Mesenteric fat pad (tissue), 1 donor: ENCODE measurements around the gene CPNE4. TPM values are rescaled to one million over a fixed set of nuclear protein-coding genes. Genes with fewer than 3 reads are reported as not detected.

Experiments used
- DNase-seq: peaks from one replicate; pipeline ENCODE4 v3.0.0-alpha.2; 2020; ENCODE audit warnings: low spot score
- total RNA-seq: library from RNA; stranded (reverse); fragmentation: NEBNext Ultra II Directional; extraction: Animal tissue kit (Norgen Biotek cat#: 25700); gene quantifications from one replicate; pipeline ENCODE4 v1.2.1, GENCODE V29; 2021
- donor health status: DM: yes; HTN: yes; CAD: no.

Gene CPNE4
- total RNA-seq, 1 donor from 2014 or later, result not detected

DNA sequence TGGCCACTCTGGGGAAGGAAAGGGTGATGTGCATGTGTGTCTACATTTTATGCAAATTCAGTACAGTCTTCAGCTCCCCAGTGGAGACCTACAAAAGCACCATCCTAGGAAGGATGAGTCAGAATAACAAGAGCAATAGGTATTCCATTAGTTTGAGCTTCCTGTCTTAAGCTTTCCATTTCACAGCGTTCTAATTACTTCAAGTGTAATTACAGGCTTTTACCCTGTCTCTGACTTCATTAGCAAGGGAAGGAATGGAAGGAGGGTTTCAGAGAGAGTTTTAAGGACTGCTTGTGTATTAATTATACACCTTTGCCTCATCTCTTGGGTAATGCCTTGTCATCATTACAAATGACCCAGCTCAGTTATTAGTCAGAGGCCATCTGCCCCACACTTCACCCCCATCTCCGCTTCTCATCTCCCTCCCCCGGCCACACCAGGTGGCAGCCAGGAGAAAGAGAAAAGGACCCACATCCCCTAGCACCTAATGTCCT lies 329.2 kb downstream of the CPNE4 start:
- DNase-seq, result no peak

DNA sequence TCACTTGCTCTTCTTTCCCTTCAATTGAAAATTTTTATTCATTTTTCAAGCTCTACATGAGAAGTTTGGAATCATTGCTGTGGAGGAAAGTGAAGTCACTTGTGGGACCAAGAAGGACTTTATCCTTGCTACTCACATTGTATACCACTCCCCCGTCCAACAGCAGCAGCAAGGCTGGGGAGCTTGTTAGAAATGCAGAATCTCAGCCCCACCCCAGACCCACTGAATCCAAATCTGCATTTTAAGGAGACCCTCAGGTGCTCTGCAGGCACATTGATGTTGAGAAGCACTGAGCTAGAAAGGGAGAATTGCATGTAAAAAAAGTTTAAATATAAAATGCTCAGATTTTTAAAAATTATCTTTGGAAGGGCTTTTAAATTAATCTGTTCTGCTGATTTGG lies 329.7 kb downstream of the CPNE4 start:
- no peak for DNase-seq

DNA sequence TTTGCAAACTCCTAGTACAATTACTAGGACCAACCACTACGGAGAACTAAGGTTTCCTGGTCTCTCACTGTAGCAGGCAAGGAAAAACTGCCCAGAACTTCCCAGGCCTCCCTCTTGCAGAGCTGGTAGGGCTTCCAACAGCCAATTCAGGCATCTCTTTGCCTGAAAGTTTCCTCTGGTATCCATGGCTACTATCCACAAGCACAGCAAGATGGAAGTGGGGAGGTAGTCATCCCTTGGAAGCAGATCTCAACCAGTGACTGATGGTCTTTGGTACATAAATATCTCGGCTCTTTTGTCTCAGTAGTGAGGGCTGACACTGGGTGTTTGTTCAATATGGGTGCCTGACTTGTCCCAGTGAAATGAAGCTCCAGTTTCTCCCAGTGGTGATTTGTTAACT lies 330.7 kb downstream of the CPNE4 start:
- no peak for DNase-seq

DNA sequence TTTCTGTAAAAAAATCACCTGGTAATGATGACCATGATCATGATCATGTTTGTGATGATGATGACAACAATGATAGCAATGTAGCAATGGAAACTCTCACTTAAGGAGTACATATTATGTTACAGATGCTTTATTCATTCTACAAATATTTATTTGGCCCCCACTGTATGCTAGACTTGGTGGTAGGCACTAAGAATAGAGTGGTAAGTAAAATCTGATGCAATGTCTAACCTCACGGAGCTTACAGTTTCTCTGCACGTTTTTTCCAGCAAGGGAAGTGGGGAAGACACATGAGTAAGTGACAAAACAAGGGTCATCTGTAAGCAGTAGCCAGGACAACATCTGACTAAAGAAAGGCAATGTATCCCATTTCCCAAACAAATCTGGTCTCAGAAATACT lies 332.7 kb downstream of the CPNE4 start:
- DNase-seq, result no peak

DNA sequence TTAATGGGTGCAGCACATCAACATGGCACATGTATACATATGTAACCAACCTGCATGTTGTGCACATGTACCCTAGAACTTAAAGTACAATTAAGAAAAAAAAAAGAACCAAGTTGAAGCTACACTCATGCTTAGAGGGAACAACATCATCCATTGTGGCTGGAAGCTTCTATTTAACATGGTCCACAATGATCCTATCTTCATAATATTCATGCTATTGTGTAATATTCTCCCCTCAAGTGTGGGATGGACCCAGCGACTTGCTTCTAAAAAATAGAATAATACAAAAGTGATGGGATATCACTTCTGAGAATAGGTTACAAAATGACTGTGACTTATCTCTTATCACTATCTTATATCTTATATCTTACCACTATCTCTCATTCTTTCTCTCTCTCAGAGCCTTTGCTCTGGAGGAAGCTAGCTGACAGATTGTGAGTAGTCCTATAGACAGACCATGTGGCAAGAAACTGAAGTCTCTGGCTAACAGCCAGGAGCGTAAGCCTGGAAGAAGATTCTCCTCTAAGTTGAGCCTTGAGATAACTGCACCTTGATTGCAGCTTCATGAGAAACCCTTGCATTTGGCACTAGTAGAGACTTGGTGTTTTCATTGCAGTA lies 333.6 kb downstream of the CPNE4 start:
- DNase-seq, result no peak

DNA sequence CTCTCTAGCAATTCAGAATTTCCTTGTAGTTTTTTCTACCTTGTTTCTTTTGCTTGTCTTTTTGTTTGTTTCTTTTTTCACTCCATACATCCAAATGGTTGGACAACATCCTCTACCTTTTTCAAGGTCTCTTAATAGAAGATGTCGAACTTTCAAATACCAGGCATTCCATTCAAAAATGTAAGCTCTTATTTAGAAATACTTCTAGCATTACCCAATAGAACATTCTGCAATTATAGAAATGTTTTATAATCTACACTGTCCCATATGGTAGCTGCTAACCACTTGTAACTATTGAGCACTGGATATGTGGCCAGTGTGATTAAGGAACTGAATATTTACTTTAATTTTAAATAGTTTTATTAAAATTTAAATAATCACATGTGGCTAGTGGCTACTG lies 335.8 kb downstream of the CPNE4 start:
- no peak for DNase-seq

DNA sequence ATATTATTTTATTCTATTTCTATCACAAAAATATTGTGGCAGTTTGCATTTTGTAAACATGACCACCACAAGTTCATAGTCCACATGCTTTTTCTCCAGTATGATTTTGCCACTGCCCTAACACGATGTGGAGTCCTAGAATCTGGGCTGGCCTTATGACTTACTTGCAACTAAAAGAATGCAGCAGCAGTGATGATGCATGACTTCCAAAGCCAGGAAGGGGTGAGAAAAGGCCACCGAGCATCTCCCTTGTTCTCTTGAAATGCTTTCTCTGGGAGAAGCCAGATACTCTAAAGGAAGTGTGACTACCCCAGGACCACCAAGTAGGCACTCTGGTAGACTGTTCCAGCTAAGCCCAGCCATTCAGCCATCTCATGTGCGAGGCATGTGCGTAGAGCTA lies 340.4 kb downstream of the CPNE4 start:
- no peak for DNase-seq

DNA sequence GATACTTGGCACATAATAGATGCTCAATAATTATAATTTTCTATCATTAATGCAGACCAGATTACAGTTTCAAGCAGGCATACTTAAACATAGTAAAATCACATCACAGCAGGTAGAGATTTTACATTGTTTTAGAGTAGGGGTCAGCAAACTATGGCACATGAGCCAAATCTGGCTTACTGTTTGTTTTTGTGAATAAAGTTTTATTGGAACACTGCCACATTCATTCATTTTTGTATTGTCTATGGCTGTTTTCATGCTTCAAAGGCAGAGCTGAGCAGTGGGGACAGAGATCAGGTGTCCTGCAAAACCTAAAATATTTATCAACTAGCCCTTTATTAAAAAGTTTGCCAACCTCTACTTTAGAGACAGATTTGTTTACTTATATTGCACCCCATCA lies 342.5 kb downstream of the CPNE4 start:
- no peak for DNase-seq

DNA sequence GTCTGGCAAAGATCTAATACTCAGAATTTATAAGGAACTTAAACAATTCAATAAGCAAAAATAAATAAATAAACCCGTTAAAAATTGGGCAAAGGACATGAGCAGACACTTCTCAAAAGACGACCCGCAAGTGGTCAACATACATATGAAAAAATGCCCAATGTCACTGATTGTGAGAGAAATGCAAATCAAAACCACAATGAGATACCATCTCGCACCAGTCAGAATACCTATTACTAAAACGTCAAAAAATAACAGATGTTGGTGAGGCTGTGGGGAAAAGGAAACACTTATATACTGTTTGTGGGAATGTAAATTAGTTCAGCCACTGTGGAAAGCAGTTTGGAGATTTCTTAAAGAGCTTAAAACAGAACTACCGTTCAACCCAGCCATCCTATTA lies 344.0 kb downstream of the CPNE4 start:
- no peak for DNase-seq

DNA sequence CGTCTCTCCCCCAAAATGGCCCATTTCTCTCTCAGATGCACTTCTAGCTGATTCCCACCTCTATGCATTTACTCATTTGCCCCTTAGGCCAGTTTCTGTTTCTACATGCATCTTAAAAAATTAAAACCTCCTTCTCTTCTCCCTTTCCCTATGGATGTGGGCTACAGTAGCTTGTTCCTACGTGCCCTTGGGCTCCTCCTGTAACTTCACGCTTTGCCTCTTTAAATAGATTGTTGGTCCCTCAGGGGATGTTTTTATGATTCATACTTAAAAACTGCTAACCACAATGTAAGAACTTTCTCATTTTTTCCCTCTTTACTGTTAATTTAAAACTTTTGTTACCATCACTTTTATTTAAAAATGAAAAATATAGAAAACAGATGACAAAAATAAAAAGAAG lies 346.4 kb downstream of the CPNE4 start:
- DNase-seq, result no peak

DNA sequence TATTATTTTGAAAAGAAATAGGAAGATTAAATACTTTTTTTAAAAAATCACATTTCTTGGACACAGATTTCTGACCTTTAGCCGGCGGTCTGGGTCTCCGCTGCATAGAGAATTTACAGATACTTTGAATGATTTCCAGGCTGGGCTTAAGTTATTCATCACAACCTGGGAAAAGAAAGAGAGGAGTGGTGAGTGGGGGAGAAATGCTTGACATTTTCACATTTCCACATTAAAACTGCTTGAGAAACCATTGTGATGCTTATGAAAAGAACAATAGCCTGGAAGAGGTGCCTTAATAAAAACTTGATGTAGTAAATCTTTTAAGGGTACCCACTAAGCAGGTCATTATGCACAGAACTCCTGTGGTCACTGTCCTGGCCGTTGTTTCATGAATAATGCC lies 365.2 kb downstream of the CPNE4 start:
- no peak for DNase-seq

DNA sequence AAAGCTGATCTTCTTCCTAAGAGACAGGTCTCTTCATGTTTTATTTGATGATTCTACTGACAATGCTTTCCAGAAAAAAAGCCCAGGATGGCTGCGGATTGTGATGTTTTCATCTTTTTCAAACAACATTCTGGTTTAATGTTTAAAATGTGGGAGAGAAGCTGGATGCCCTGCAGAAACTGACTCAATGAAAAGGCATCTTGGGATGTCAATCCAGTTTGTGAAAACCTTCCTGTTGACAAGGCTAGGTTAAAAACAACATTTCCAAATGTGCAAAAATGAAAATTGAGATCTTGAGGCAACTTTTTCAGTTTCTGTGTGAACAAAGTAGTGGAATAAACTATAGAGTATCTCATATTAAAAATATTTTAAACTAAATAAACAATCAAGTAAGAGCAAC lies 376.0 kb downstream of the CPNE4 start:
- DNase-seq, result no peak

DNA sequence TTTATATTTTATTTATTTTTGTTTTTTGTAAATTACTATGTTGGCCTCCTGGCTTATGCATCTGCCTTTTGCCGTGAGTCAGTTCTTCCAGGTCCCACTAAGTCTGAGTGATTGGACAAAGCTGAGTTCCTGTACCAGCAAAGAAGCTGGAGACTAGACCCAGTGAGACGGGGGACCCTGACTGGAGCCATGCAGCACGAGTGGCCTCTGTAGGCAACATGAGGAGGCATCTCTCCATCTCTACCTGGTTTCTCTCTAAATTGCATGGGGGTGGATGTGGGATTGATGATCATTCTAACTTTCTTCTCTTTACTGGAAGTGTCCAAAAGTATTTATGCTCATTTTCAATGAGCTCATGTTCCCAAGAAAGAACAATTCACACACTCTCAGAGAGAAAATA lies 376.7 kb downstream of the CPNE4 start:
- DNase-seq, result no peak

DNA sequence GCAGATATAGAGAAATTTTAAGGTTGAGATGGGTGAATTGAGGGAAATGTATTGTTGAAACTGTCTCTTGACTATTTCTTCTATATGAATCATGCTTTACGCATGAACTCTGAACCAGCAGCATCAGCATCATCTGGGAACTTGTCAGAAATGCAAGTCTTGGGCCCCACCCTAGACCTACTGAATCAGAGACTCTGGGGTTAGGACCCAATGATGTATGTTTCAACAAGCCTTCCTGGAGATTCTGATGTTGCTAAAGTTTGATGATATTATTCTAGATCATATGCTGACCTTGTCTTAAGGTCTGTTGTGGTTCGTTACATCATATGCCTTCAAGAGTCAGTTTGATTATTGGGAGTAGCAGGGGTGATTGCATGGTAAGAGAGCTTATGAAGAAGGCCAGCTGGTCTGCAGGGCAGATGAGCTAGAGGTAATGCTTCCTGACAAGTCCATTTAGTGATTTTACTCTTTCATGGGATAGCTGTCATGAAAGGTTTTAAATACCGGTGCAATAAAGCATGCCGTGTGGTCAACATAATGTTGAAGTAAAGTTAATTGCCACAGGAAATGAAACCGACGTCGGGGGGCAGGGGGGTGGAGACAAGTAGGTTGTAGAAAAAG lies 379.6 kb downstream of the CPNE4 start:
- no peak for DNase-seq

DNA sequence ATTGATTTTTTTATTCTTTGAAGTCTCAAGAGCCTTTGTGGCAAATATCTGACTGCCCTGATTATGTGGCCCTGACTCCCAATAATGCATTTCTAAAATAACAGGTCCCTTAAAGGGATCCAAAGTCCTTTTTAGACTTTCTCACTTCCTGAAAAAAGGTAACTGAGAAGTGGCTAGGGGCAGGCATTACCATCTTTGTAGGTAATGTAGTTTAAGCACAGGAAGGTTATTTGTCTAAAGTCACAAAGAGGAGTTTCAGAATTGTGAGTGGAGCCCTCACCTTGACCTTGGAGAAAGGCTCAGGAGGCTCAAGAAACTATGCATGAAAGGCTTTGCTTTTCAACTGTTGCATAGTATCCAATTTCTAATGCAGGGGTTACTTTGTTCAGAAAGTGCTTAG lies 389.2 kb downstream of the CPNE4 start:
- no peak for DNase-seq

DNA sequence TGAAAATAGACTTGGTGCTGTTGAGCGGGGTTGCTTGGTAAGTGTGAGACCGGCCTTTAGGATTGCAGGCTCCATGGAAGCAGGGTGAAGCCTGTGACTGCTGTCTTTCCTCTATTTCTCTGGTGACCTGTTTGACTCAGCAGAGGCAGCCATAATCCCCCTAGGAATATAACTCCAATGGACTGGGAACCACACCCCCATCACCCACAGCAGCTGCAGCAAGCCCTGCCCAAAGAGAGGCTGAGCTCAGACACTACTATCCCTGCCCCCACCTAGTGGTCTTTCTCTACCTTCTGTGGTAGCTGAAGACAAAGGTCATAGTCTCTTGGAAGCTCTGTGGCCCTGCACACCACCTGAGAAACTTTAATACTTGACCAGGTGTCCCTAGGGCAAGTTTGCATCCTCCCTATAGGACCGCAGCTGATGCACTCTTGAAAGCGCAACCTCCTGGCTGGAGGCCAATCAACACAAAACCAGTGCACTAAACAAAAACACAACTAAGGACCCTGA lies 398.5 kb downstream of the CPNE4 start:
- no peak for DNase-seq

DNA sequence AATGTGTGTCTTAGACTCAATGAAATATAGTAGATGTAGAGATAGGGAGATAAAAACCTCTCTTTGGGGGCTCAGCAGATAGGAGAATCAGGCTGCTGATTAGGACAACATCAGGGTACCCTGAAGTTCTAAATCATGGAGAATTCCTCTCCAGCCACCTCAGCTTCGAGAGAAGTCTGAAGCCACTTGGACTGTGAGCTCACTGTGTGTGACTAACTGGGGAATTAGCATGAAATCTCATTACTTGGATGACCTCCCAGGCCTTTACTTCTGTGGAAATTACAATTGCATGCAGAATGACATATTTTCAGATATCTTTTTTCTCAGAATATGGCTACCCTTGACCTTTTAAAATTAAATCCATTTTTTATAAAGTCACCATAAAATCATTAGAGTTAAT lies 404.0 kb downstream of the CPNE4 start:
- no peak for DNase-seq

DNA sequence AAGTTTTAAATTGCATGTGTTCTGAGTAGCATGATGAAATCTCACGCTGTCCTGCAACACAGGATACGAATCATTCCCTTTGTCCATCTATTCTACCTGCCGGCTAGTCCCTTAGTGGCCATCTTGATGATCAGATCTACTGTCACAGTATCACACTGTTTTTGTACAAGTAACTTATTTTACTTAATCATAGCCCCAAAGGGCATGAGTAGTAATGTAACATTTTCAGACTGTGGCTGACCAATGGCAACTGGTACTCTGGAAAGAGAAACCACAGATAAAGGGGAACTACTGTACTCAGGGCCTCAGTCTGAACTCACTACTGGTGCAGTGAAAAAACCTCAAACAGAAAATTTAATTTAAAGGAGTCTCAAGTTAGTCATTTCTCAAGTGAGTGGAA lies 404.7 kb downstream of the CPNE4 start:
- DNase-seq, result no peak

DNA sequence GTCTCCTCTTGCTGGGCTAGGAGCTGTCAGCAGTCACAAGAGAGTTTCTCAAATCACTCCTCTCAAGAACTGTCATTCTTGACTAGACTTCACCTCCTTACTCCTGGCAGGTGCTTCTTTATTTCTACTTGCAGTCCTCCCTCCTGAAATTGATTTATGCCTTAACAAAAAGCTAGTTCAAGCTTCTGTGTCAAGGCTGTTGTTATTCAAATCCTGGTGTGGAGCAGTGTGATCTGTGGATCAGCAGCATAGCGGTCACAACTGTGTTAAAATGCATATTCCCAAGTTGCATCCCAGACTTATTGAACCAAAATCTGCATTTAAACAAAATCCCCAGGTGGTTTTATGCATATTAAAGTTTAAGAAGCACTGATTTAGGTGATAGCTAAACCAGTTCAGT lies 411.4 kb downstream of the CPNE4 start:
- DNase-seq, result no peak

DNA sequence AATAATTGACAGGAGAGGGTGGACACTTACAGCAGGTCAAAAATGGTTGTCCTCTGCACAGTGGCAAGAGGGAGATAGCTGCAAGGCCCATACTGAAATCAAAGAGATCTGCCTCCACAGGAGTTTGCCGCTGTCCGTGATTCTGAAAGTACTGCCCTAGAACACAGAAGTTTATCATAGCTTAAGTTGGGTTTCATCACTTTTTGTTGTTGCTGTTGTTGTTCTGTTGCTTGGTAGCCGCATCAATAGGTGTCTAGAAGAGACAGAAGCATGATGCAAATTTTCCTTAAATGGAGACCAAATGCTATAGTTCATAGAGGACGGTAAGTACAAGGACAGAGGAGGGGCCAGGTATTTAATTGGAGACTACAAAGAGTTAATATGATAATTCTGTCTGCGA lies 412.1 kb downstream of the CPNE4 start:
- DNase-seq, result no peak

DNA sequence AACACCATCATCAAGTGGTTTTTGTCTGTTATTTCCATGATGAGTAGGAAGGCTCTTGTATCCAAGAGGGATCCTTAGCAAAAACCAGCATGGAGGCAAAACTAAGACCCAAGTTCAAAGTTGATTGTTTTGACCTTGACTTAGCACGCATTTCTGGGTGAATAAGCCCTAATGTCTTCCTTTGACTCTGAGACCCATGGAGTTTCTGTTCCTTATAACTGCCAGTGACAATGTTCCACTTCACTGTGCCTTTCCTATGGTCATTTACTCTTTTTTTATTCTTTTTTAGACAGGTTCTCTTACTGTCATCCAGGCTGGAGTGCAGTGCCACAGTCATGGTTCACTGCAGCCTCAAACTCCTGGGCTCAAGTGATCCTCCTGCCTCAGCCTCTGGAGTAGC lies 413.8 kb downstream of the CPNE4 start:
- no peak for DNase-seq

DNA sequence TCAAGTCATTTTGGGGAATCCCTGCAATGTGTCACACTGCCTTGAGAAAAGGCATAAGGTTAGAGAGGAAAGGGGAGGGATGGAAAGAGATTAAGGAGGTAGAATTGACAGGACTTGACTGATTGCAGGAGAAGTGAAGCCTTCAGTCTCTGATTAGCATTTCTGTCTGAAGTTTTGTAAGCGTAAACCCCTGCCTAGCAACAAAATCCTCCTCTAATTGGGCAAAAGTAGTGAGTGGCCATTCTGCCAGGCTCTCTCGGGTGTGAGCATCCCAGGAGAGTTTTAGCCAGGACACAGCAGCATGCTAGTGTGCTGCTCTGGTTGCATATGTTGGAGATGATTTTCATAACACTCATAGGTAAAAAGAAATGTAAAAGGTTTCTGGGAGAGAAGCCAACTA lies 415.0 kb downstream of the CPNE4 start:
- DNase-seq, result no peak

DNA sequence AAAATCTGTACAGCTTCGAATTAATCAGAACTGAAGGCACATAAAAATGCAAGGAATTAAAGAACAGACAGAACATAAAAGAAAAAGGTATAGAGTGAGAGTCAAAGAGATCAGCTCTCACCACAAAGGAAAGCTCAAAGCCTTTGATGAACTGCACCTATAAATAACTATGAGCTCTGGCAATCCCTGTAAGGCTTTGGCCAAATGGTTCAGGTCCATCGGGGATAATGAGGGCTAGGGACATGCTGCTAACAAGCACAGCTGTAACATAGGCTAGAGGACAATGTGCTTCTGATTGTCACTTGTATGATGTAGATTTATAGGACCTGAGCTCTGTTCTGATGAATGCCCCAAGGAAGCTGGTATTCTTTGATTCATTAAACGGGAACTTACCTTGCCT lies 418.1 kb downstream of the CPNE4 start:
- no peak for DNase-seq
